ENCODE results near the gene BCL2L12.

- TF ChIP-seq, protein P1, sequence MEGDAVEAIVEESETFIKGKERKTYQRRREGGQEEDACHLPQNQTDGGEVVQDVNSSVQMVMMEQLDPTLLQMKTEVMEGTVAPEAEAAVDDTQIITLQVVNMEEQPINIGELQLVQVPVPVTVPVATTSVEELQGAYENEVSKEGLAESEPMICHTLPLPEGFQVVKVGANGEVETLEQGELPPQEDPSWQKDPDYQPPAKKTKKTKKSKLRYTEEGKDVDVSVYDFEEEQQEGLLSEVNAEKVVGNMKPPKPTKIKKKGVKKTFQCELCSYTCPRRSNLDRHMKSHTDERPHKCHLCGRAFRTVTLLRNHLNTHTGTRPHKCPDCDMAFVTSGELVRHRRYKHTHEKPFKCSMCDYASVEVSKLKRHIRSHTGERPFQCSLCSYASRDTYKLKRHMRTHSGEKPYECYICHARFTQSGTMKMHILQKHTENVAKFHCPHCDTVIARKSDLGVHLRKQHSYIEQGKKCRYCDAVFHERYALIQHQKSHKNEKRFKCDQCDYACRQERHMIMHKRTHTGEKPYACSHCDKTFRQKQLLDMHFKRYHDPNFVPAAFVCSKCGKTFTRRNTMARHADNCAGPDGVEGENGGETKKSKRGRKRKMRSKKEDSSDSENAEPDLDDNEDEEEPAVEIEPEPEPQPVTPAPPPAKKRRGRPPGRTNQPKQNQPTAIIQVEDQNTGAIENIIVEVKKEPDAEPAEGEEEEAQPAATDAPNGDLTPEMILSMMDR (IDR thresholded peaks at IDR 0.05; ENCODE audit: low read length) = no peak
- TF ChIP-seq EZH2 (optimal IDR thresholded peaks at IDR 0.05; ENCODE audit: low read depth, low read length) (no peak), EZH2phosphoT487 (IDR thresholded peaks at IDR 0.05; ENCODE audit: low read length) (no peak)
These were observed 25.8 kb downstream of the BCL2L12 start for GRCh38 chr19:49691243-49692146.

All from MM.1S (cell line).